Chondrocyte (in vitro differentiated cells): Measurements from ENCODE around the gene PIP5K1B. TPM values are rescaled to one million over a fixed set of nuclear protein-coding genes. Genes with fewer than 3 reads are reported as not detected.

Source experiments
- DNase-seq: peaks from one replicate; pipeline ENCODE4 v3.0.0; 2021; ENCODE audit warnings: mixed read lengths, low spot score
- H3K27ac Mint-ChIP-seq: one replicate; pipeline ENCODE4 v1.8.0; 2021; ENCODE audit warnings: mild to moderate bottlenecking, moderate library complexity, mixed read lengths; ENCODE audit not compliant: unreplicated experiment
- H3K27me3 Mint-ChIP-seq: 2 replicates; pipeline ENCODE4 v1.8.0; 2021; ENCODE audit warnings: low read depth, mixed read lengths
- H3K36me3 Mint-ChIP-seq: 2 replicates; pipeline ENCODE4 v1.8.0; 2021; ENCODE audit warnings: low read depth, mixed read lengths
- H3K4me1 Mint-ChIP-seq: 2 replicates; pipeline ENCODE4 v1.8.0; 2021; ENCODE audit warnings: low read depth, mild to moderate bottlenecking, mixed read lengths
- H3K4me3 Mint-ChIP-seq: one replicate; pipeline ENCODE4 v1.8.0; 2021; ENCODE audit warnings: mild to moderate bottlenecking, moderate library complexity, mixed read lengths; ENCODE audit not compliant: unreplicated experiment
- H3K9me3 Mint-ChIP-seq: 2 replicates; pipeline ENCODE4 v1.8.0; 2021; ENCODE audit warnings: low read depth, mixed read lengths
- total RNA-seq: library from RNA; stranded (reverse); gene quantifications from 3 replicates; pipeline ENCODE4 v1.2.1, GENCODE V29; 2021
- TF ChIP-seq, protein P1 (sequence below): fragments of 200-600 bp; sonication (generic); IDR thresholded peaks from 2 replicates; pipeline ENCODE4 v1.5.0; 2021; ENCODE audit warnings: antibody characterized with exemption, mild to moderate bottlenecking, moderate library complexity

The PIP5K1B gene
- total RNA-seq, 1 donor from 2014 or later: not detected

DNA sequence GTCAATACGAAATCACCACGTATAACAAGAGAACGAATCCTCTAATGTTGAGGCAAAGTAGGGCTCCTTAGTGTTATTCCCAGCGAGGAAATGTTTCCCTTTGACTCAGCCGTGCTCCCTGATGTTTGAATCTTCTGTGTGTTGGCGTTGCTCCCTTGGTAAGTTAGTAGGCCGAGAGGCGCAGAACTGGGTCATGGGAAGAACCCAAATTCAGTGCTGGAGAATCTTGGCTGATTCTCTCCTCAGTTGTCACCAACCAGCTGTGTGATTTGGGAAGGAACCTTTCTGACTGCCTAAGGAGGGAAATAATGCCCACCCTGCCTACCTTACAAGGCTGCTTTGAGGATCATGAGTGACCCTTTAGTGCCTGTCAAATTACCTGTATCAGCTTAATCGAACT is 286.4 kb downstream of the PIP5K1B start:
- Mint-ChIP-seq H3K27ac (no peak overlapping the region), H3K36me3 (no peaks in the 10 kb centered on the region), H3K27me3 (no peaks in the 10 kb centered on the region), H3K4me1 (no peaks in the 10 kb centered on the region), H3K9me3 (no peaks in the 10 kb centered on the region), H3K4me3 (no peak overlapping the region)
- no peak for DNase-seq
- TF ChIP-seq, protein P1, sequence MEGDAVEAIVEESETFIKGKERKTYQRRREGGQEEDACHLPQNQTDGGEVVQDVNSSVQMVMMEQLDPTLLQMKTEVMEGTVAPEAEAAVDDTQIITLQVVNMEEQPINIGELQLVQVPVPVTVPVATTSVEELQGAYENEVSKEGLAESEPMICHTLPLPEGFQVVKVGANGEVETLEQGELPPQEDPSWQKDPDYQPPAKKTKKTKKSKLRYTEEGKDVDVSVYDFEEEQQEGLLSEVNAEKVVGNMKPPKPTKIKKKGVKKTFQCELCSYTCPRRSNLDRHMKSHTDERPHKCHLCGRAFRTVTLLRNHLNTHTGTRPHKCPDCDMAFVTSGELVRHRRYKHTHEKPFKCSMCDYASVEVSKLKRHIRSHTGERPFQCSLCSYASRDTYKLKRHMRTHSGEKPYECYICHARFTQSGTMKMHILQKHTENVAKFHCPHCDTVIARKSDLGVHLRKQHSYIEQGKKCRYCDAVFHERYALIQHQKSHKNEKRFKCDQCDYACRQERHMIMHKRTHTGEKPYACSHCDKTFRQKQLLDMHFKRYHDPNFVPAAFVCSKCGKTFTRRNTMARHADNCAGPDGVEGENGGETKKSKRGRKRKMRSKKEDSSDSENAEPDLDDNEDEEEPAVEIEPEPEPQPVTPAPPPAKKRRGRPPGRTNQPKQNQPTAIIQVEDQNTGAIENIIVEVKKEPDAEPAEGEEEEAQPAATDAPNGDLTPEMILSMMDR: no peak

DNA sequence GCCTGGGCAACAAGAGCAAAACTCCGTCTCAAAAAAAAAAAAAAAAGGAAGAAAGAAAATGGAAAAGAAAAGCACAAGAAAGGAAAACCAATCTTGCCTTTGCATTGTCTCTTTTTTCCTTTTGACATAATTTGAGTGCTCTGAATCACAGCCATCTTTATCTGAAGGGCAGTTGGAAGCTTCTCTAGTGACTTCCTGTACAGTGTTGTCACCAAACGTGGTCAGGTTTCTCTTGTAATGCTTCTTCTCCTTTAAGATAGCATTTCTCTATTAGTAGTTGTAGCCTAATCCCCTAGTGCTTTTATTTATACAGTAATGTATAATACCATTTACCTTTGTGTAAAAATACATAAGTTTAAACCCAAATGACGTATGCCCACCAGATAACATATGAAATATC is 290.7 kb downstream of the PIP5K1B start:
- Mint-ChIP-seq H3K27ac (no peak overlapping the region), H3K4me1 (no peaks in the 10 kb centered on the region), H3K9me3 (no peaks in the 10 kb centered on the region), H3K36me3 (no peaks in the 10 kb centered on the region), H3K27me3 (peaks cover 20% of the 10 kb centered on the region), H3K4me3 (no peak overlapping the region)
- DNase-seq: no peak
- TF ChIP-seq, protein P1: no peak

DNA sequence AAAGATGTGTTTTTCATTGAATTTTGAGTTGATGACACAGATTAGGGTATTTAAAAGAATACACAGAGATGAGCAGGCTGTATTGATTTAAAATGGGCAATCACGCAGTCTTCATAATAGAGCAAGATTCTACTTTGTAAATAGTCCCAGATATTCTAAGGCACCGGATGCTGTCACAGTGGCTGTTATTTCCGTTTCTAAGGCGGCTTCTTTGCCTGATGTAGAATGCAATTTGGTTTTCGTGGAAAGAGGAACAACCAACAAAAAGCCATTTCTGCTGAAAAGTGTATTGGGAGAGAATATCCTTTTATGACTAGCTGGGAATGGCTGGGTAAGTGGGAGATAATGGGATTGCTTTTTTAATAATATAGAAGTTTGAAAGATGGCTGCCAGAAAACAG is 291.4 kb downstream of the PIP5K1B start:
- no peaks in the 10 kb centered on the region for H3K4me1 Mint-ChIP-seq
- no peak overlapping the region for H3K27ac Mint-ChIP-seq
- no peaks in the 10 kb centered on the region for H3K9me3 Mint-ChIP-seq
- no peak for DNase-seq
- no peak overlapping the region for H3K4me3 Mint-ChIP-seq
- no peaks in the 10 kb centered on the region for H3K36me3 Mint-ChIP-seq
- H3K27me3 Mint-ChIP-seq: peaks cover 23% of the 10 kb centered on the region
- TF ChIP-seq, protein P1: no peak

DNA sequence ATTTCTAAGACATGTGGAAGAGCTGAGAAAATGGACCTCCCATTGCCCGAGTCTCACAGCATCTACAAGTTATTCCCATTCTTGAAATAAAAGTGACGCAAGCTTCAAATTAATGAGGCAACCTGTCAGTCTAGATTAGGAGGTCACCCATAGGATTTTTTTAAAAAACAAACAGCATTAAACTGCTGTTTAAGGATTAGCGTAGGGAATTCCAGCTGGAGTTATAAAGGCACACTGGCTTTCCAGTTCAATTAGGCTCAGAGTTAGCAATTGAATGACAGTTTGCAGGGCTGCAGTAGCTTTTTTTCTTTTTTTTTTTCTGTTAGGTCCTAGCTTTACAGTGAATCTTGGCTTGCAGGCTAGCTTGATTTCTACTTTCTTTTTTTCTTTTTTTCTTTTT is 292.6 kb downstream of the PIP5K1B start:
- no peaks in the 10 kb centered on the region for H3K36me3 Mint-ChIP-seq
- no peak overlapping the region for H3K4me3 Mint-ChIP-seq

DNA sequence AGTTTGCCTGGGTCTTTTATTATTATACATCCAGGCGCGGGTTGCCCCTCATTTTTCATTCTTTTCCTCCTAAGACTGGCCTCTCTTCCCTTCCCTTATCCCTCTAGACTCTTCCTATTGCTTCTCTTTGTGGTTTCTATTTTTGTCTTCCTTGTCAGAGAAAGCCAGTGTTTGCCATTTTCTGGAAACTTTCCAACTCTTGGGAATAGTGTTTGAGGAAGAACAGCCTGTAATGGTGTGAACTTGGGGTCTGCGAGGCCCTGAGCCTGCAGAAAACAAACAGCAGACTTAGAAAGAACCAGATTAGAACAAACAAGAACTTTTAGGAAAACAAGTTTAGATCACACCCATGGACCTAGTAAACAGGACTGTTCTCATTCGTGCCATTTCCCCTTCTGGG is 293.3 kb downstream of the PIP5K1B start:
- H3K4me3 Mint-ChIP-seq: no peak overlapping the region
- no peaks in the 10 kb centered on the region for H3K36me3 Mint-ChIP-seq
- H3K9me3 Mint-ChIP-seq: no peaks in the 10 kb centered on the region
- no peak overlapping the region for H3K27ac Mint-ChIP-seq
- H3K4me1 Mint-ChIP-seq: no peaks in the 10 kb centered on the region
- H3K27me3 Mint-ChIP-seq: peaks cover 34% of the 10 kb centered on the region
- TF ChIP-seq, protein P1: no peak
- no peak for DNase-seq

More for the DNA sequence above, 292.6 kb downstream of the PIP5K1B start:
- DNase-seq: no peak
- no peaks in the 10 kb centered on the region for H3K9me3 Mint-ChIP-seq
- no peak overlapping the region for H3K27ac Mint-ChIP-seq
- no peaks in the 10 kb centered on the region for H3K4me1 Mint-ChIP-seq
- H3K27me3 Mint-ChIP-seq: peaks cover 30% of the 10 kb centered on the region
- TF ChIP-seq, protein P1: no peak
